ENCODE results near the gene LARGE2.
A peak's percentile ranks its signal among the peaks of the same experiment; 100 is the strongest.

LARGE2 gene

GRCh38 chr11:45913942-45914635, 8.4 kb upstream of the LARGE2 start:
- H3K4me1 ChIP-seq (ENCODE audit: control insufficient read depth in 1 of 2, insufficient read depth in 1 of 2, low read depth in 1 of 2, low read length in 1 of 2): peaks cover 25 to 28% of the 10 kb centered on the region in 2 experiments
- H3K27ac ChIP-seq: no peak overlapping the region
- no peak for TF ChIP-seq CTCF (IDR thresholded peaks at IDR 0.05)
- peaks cover 73% of the 10 kb centered on the region for H3K36me3 ChIP-seq
- no peak overlapping the region for H3K4me3 ChIP-seq (ENCODE audit: low read depth in 1 of 2, low read length in 1 of 2)
- no peaks in the 10 kb centered on the region for H3K9me3 ChIP-seq
- H3K27me3 ChIP-seq: no peaks in the 10 kb centered on the region

GRCh38 chr11:45915446-45915845, 7.0 kb upstream of the LARGE2 start:
- Histone ChIP-seq H3K4me1 (ENCODE audit: control insufficient read depth in 1 of 2, insufficient read depth in 1 of 2, low read depth in 1 of 2, low read length in 1 of 2) (peaks cover 25 to 28% of the 10 kb centered on the region in 2 experiments), H3K27me3 (peaks cover 9% of the 10 kb centered on the region), H3K27ac (no peak overlapping the region), H3K9me3 (no peaks in the 10 kb centered on the region), H3K36me3 (peaks cover 59% of the 10 kb centered on the region), H3K4me3 (ENCODE audit: low read depth in 1 of 2, low read length in 1 of 2) (no peak overlapping the region)
- TF ChIP-seq CTCF (IDR thresholded peaks at IDR 0.05): no peak

GRCh38 chr11:45917286-45917622, 5.2 kb upstream of the LARGE2 start:
- Histone ChIP-seq H3K4me3 (ENCODE audit: low read depth in 1 of 2, low read length in 1 of 2) (peak overlapping the region; percentile 93 to 98), H3K9me3 (no peaks in the 10 kb centered on the region), H3K27ac (peak overlapping the region; percentile 97), H3K4me1 (ENCODE audit: control insufficient read depth in 1 of 2, insufficient read depth in 1 of 2, low read depth in 1 of 2, low read length in 1 of 2) (peaks cover 29 to 32% of the 10 kb centered on the region in 2 experiments), H3K36me3 (peaks cover 41% of the 10 kb centered on the region), H3K27me3 (peaks cover 27% of the 10 kb centered on the region)
- no peak for TF ChIP-seq CTCF (IDR thresholded peaks at IDR 0.05)

- TF ChIP-seq CTCF (IDR thresholded peaks at IDR 0.05): peak; percentile 32
- Histone ChIP-seq H3K27ac (peak within 1 kb of the TSS; percentile 97), H3K4me1 (ENCODE audit: control insufficient read depth in 1 of 2, insufficient read depth in 1 of 2, low read depth in 1 of 2, low read length in 1 of 2) (peaks cover 34 to 37% of the 10 kb centered on the region in 2 experiments), H3K36me3 (peaks cover 36% of the 10 kb centered on the region), H3K27me3 (peaks cover 32% of the 10 kb centered on the region), H3K9me3 (no peaks in the 10 kb centered on the region), H3K4me3 (ENCODE audit: low read depth in 1 of 2, low read length in 1 of 2) (peak within 1 kb of the TSS; percentile 93 to 98)
Observed at GRCh38 chr11:45917623-45918330, 4.7 kb upstream of the LARGE2 start, which contains the start of gene PEX16. TSS of gene PEX16 (minus strand) at chr11:45917877. CDS start at chr11:45917811, 66 bp downstream.

DNA sequence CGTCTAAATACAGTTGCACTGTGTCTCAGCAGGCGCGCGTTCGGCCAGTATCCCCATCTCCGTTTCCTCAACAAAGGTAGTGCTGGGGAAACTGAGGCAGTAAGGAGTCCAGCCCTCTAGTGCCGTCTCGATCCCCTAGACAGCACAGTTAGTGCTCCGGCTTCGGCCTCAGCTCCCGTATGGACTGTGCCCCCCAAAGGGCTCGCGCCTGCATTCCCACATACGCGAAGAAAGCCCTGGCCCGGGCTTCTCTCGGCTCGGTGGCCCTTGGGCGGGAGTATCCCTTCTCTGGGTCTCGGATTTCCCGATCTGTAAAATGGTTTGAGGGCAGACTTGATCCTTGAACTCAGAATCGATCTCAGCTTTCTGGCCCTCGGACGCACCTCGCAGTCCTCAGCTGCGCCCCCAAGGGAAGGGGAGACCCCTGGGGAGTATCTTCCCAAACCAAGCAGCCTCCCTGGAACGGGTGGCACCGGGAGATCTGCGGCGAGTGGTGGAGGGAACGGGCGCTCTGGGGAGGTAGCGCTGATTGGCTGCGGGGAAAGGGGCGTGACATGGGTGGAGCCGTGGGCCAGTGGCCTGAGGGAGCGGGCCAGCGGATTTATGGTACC, 4.0 kb upstream of the LARGE2 start:
- Histone ChIP-seq H3K9me3 (no peaks in the 10 kb centered on the region), H3K27me3 (peaks cover 39% of the 10 kb centered on the region), H3K4me1 (ENCODE audit: control insufficient read depth in 1 of 2, insufficient read depth in 1 of 2, low read depth in 1 of 2, low read length in 1 of 2) (peaks cover 40 to 44% of the 10 kb centered on the region in 2 experiments), H3K4me3 (ENCODE audit: low read depth in 1 of 2, low read length in 1 of 2) (peak overlapping the region; percentile 93 to 98), H3K36me3 (peaks cover 29% of the 10 kb centered on the region), H3K27ac (peak overlapping the region; percentile 97)
- peak; percentile 29 for TF ChIP-seq CTCF (IDR thresholded peaks at IDR 0.05)

Measured in neutrophil (primary cell).